ENCODE measurements around the gene PPY. TPM values are rescaled to one million over a fixed set of nuclear protein-coding genes. Genes with fewer than 3 reads are reported as not detected.

The PPY gene
- total RNA-seq, 6 donors from 2014 or later, result not detected

DNA sequence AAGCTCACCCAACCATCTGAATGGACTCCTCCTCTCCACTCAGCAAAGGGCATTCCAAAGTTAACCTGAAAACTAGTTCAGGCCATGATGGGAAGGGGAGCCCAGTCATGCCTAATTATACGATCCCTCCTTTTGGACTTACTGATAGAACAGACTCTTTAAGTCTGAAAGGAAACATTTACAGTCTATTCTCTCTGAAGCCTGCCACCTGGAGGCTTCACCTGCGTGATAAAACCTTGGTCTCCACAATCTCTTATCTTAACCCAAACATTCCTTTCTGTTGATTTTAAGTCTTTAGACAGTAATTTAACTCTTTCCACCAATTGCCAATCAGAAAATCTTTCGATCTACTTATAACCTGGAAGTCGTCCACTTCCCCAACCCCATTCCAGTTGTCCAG, 25.9 kb downstream of the PPY start:
- ATAC-seq (ENCODE audit: low FRiP score in 2 of 2) (no peak), DNase-seq (no peak)
- H3K36me3 ChIP-seq, result no peaks in the 10 kb centered on the region
- no peak overlapping the region for H3K4me3 ChIP-seq
- H3K9me3 ChIP-seq, result no peaks in the 10 kb centered on the region
- no peak for TF ChIP-seq EP300 (IDR thresholded peaks at IDR 0.05)
- TF ChIP-seq POLR2A (IDR thresholded peaks at IDR 0.05), result no peak
- TF ChIP-seq POLR2AphosphoS5 (IDR thresholded peaks at IDR 0.05), result no peak
- TF ChIP-seq, protein P1, sequence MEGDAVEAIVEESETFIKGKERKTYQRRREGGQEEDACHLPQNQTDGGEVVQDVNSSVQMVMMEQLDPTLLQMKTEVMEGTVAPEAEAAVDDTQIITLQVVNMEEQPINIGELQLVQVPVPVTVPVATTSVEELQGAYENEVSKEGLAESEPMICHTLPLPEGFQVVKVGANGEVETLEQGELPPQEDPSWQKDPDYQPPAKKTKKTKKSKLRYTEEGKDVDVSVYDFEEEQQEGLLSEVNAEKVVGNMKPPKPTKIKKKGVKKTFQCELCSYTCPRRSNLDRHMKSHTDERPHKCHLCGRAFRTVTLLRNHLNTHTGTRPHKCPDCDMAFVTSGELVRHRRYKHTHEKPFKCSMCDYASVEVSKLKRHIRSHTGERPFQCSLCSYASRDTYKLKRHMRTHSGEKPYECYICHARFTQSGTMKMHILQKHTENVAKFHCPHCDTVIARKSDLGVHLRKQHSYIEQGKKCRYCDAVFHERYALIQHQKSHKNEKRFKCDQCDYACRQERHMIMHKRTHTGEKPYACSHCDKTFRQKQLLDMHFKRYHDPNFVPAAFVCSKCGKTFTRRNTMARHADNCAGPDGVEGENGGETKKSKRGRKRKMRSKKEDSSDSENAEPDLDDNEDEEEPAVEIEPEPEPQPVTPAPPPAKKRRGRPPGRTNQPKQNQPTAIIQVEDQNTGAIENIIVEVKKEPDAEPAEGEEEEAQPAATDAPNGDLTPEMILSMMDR (IDR thresholded peaks at IDR 0.05), result no peak
- H3K4me1 ChIP-seq, result peaks cover 0 to 13% (median 7%) of the 10 kb centered on the region in 4 donors
- WGBS, 2 donors, result 77 to 83% methylated on average over 4 of the region's 4 CpGs
- no peak overlapping the region for H3K27ac ChIP-seq
- no peaks in the 10 kb centered on the region for H3K27me3 ChIP-seq

DNA sequence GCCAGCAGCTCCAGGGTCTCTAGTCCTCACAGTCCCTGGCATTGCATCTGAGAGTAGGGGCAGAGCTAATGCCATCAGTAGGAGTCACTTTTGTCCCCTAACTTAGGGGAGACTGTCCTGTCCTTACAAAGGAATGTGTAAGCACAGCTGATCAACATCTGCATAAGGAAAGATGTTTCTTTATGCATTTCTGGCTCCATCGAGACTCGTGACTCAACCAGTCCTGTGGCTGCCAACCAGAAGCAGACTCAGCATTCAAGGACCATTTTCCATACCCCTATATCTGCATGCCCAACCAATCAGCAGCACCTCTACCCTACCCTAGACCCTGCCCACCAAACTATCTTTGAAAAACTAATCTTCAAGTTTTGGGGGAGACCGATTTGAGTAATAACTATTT, 26.7 kb downstream of the PPY start:
- TF ChIP-seq POLR2A (IDR thresholded peaks at IDR 0.05) (no peak), EP300 (IDR thresholded peaks at IDR 0.05) (no peak), POLR2AphosphoS5 (IDR thresholded peaks at IDR 0.05) (no peak)
- TF ChIP-seq, protein P1 (IDR thresholded peaks at IDR 0.05), result no peak
- Histone ChIP-seq H3K9me3 (no peaks in the 10 kb centered on the region), H3K27ac (no peak overlapping the region), H3K4me1 (peaks cover 0 to 13% (median 7%) of the 10 kb centered on the region in 4 donors), H3K27me3 (no peaks in the 10 kb centered on the region), H3K36me3 (no peaks in the 10 kb centered on the region), H3K4me3 (no peak overlapping the region)
- DNase-seq, result no peak
- ATAC-seq (ENCODE audit: low FRiP score in 2 of 2), result no peak
- 77 to 82% methylated on average over 3 of the region's 3 CpGs for WGBS, 2 donors

DNA sequence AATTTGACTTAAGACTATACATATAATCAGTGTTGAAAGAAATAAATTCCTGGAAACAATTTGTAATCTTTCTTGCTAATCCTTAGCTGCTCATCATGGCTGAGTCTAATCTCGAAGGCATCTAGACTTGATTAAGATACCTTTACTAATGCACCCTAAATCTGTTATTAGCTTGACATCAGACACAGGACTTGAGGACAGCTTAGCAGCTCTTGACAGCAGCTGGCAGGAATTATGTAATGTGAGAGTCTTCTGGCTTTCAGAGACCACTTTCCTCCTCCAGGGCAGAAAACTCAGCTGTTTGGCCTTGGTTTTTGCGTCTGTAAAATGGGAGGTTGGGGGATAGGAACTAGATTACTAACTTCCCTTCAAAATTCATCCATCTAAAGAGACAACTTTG, 27.8 kb downstream of the PPY start:
- no peak for ATAC-seq (ENCODE audit: low FRiP score in 2 of 2)
- Histone ChIP-seq H3K36me3 (no peaks in the 10 kb centered on the region), H3K9me3 (no peaks in the 10 kb centered on the region), H3K27me3 (no peaks in the 10 kb centered on the region), H3K4me3 (no peak overlapping the region), H3K4me1 (peaks cover 0 to 13% (median 7%) of the 10 kb centered on the region in 4 donors), H3K27ac (no peak overlapping the region)
- WGBS, 2 donors, result 74% methylated on average over 2 of the region's 2 CpGs
- no peak for TF ChIP-seq POLR2A (IDR thresholded peaks at IDR 0.05)
- TF ChIP-seq, protein P1 (IDR thresholded peaks at IDR 0.05), result no peak
- TF ChIP-seq EP300 (IDR thresholded peaks at IDR 0.05), result no peak
- no peak for TF ChIP-seq POLR2AphosphoS5 (IDR thresholded peaks at IDR 0.05)
- DNase-seq, result no peak

DNA sequence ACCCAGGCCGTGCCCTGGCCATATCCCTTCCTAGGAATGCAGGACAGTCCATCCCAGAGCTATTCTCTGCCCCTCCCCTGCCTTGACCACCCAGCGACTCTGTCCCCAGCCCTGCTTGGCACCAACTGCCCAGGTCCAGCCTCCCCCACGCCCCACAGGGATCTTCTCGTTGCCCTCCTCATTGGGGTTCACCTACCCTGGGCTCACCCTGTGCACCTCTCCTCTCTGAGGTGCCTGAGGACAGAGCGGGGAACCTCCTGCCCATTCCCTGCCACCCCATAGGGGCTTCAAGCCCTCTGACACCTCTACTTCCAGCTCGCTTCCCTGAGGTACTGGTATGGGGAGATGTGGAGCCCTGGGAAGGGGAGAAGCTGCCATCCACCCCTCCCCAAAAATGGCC, 28.7 kb downstream of the PPY start:
- peaks cover 0 to 14% (median 7%) of the 10 kb centered on the region in 4 donors for H3K4me1 ChIP-seq
- TF ChIP-seq, protein P1 (IDR thresholded peaks at IDR 0.05), result no peak
- no peak for TF ChIP-seq POLR2A (IDR thresholded peaks at IDR 0.05)
- TF ChIP-seq POLR2AphosphoS5 (IDR thresholded peaks at IDR 0.05), result no peak
- TF ChIP-seq EP300 (IDR thresholded peaks at IDR 0.05), result no peak
- H3K4me3 ChIP-seq, result no peak overlapping the region
- H3K36me3 ChIP-seq, result no peaks in the 10 kb centered on the region
- WGBS, 2 donors, result 78 to 83% methylated on average over 6 of the region's 6 CpGs
- ATAC-seq (ENCODE audit: low FRiP score in 2 of 2) (no peak), DNase-seq (no peak)
- H3K9me3 ChIP-seq, result no peaks in the 10 kb centered on the region
- no peak overlapping the region for H3K27ac ChIP-seq
- H3K27me3 ChIP-seq, result peaks cover 0 to 3% (median under 1%) of the 10 kb centered on the region in 4 donors

DNA sequence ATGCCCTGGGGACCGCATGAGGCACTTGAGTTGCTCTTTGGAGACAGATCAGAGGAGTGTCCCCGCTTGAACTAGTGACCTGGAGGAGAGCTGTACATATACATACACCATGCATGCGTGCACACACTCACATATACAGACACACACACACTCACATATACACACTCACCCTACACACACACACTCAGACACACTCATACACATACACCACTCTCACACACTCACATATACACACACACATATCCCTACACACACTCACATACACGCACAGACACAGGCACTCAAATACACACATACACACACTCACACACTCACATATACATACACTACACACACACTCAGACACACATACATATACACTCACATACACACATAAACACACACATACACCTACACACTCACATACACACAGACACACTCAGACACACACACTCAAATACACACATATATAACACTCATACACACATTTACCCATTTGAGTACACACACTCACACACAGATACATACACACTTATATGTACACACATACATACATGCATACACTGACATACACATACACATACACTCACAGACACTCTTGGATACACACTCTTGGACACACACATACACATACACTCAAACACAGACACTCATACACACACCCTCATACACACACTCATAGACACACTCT, 29.5 kb downstream of the PPY start:
- Histone ChIP-seq H3K27ac (no peak overlapping the region), H3K36me3 (no peaks in the 10 kb centered on the region), H3K9me3 (no peaks in the 10 kb centered on the region), H3K27me3 (peaks cover 0 to 8% (median 3%) of the 10 kb centered on the region in 4 donors), H3K4me1 (peaks cover 5 to 19% (median 12%) of the 10 kb centered on the region in 4 donors), H3K4me3 (no peak overlapping the region)
- TF ChIP-seq POLR2AphosphoS5 (IDR thresholded peaks at IDR 0.05), result no peak
- no peak for TF ChIP-seq EP300 (IDR thresholded peaks at IDR 0.05)
- TF ChIP-seq, protein P1 (IDR thresholded peaks at IDR 0.05), result no peak
- TF ChIP-seq POLR2A (IDR thresholded peaks at IDR 0.05), result no peak
- no peak for DNase-seq
- 64% methylated on average over 4 of the region's 4 CpGs for whole genome bisulfite sequencing, 2 donors
- no peak for ATAC-seq (ENCODE audit: low FRiP score in 2 of 2)
